OCI-LY7 (cell line): ENCODE measurements around the gene PCBP3.

ENCODE experiments used
- EZH2phosphoT487 ChIP-seq: fragments of 200-600 bp; sonication (generic); IDR thresholded peaks from 2 replicates; pipeline ENCODE4 v1.6.1; 2018; ENCODE audit warnings: low read depth, borderline replicate concordance, mild to moderate bottlenecking, mixed run types, antibody characterized with exemption, low read length, moderate library complexity, mixed read lengths
- TF ChIP-seq, protein P1 (sequence below): fragments of 200-600 bp; sonication (generic); conservative IDR thresholded peaks from 2 replicates; pipeline ENCODE4 v1.5.1; 2014; ENCODE audit warnings: mild to moderate bottlenecking, antibody characterized with exemption, low read length, moderate library complexity, mixed read lengths

DNA sequence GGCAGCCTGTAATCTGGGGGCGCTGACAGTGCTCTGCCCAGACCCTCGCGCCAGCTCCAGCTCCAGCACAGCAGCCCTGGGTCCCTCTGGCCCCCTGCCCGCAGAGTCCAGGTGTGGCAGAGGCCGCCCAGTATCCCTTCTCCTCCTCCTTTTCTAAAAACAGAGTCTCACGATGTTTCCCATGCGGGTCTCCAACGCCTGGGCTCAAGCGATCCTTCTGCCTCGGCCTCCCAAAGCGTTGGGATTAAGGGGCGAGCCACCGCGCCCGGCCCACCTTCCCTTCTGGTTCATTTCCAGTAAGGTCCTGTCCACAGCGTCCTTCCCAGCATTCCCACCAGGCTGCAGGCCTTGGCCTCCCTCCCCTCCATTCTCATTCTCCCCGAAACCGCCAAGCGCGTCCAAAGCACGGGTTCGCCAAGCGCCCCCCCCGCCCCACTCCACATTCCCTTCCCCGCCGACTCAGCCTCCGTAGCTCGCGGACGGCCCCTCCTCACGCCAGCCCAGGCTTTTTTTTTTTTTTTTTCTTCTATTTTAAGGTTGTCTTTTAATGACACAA lies 2.0 kb upstream of the PCBP3 start:
- TF ChIP-seq, protein P1, sequence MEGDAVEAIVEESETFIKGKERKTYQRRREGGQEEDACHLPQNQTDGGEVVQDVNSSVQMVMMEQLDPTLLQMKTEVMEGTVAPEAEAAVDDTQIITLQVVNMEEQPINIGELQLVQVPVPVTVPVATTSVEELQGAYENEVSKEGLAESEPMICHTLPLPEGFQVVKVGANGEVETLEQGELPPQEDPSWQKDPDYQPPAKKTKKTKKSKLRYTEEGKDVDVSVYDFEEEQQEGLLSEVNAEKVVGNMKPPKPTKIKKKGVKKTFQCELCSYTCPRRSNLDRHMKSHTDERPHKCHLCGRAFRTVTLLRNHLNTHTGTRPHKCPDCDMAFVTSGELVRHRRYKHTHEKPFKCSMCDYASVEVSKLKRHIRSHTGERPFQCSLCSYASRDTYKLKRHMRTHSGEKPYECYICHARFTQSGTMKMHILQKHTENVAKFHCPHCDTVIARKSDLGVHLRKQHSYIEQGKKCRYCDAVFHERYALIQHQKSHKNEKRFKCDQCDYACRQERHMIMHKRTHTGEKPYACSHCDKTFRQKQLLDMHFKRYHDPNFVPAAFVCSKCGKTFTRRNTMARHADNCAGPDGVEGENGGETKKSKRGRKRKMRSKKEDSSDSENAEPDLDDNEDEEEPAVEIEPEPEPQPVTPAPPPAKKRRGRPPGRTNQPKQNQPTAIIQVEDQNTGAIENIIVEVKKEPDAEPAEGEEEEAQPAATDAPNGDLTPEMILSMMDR = no peak
- TF ChIP-seq EZH2phosphoT487 = no peak
